Vagina (tissue), 2 donors: Measurements from ENCODE around the gene ADGRG7. TPM values are rescaled to one million over a fixed set of nuclear protein-coding genes. Genes with fewer than 3 reads are reported as not detected.

Source experiments
- DNase-seq, 2 donors: peaks; one replicate each; pipeline ENCODE4 v3.0.0-alpha.2; 2017; ENCODE audit errors: extremely low spot score in 2 of 2
- H3K27ac ChIP-seq: fragments of 200-600 bp; sonication (generic); one replicate; pipeline ENCODE4 v1.5.1; 2019
- H3K27me3 ChIP-seq: fragments of 200-600 bp; sonication (generic); one replicate; pipeline ENCODE4 v1.5.1; 2019
- H3K36me3 ChIP-seq, 2 donors: fragments of 200-600 bp; sonication (generic); one replicate each; pipeline ENCODE4 v1.5.1; 2017 to 2019
- H3K4me1 ChIP-seq: fragments of 200-600 bp; sonication (generic); one replicate; pipeline ENCODE4 v1.5.1; 2019
- H3K4me3 ChIP-seq, 2 donors: fragments of 200-600 bp; sonication (generic); 1 replicate in 1 of 2; 2 replicates in 1 of 2; pipeline ENCODE4 v1.5.1; 2016 to 2019
- H3K9me3 ChIP-seq: fragments of 200-600 bp; sonication (generic); one replicate; pipeline ENCODE4 v1.5.1; 2019
- POLR2A ChIP-seq, 2 donors: fragments of 450-650 bp; IDR thresholded peaks; one replicate each; pipeline ENCODE4 v1.6.1; 2017; ENCODE audit warnings: antibody characterized with exemption in 2 of 2, mild to moderate bottlenecking in 2 of 2, moderate library complexity in 2 of 2
- POLR2AphosphoS5 ChIP-seq, 2 donors: sonication (generic); formaldehyde crosslinking; IDR thresholded peaks; one replicate each; pipeline ENCODE4 v1.9.0; 2017; ENCODE audit warnings: antibody characterized with exemption in 2 of 2, mild to moderate bottlenecking in 2 of 2, low read depth in 1 of 2; ENCODE audit not compliant: insufficient read depth in 1 of 2
- intact Hi-C: fragments of 100-400 bp; cut with DNase I; formaldehyde crosslinking; loops from one replicate; pipeline ENCODE4 v1.15.1; 2023
- small RNA-seq: library from RNA; depleted of rRNA; stranded (forward); fragments of <200 nt; gene quantifications from one replicate; pipeline ENCODE3, GENCODE V24; 2016
- total RNA-seq: library from RNA; depleted of rRNA; stranded (reverse); fragments of >200 nt; gene quantifications from one replicate; pipeline ENCODE4 v1.2.3, GENCODE V29; 2016
- TF ChIP-seq, protein P1 (sequence below), 3 experiments: fragments of 450-650 bp in 2 of 3; fragments of 200-600 bp in 1 of 3; sonication (generic) in 1 of 3; IDR thresholded peaks; one replicate each; pipeline ENCODE4 v1.5.1; 2017 to 2019; ENCODE audit warnings: antibody characterized with exemption in 3 of 3, mild to moderate bottlenecking in 2 of 3, moderate library complexity in 2 of 3

ADGRG7 gene
- total RNA-seq, 1 donor from 2014 or later: not detected

DNA sequence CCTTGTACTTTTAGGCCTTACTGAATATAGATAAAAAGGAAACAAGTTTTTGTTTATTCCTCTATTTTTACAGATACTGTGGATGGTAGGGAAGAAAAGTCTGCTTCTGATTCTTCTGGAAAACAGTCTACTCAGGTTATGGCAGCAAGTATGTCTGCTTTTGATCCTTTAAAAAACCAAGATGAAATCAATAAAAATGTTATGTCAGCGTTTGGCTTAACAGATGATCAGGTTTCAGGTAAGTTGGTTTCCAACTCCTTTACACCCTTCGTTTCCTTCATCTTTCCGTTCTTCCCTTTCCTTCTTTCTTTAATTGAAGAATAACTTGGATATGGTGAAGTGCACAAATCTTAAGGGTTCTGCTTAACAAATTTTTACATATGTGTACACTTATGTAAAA lies 123.0 kb downstream of the ADGRG7 start:
- Histone ChIP-seq H3K4me1 (no peaks in the 10 kb centered on the region), H3K27ac (no peak overlapping the region), H3K36me3 (peaks cover 0 to 28% of the 10 kb centered on the region in 2 donors), H3K9me3 (no peaks in the 10 kb centered on the region), H3K4me3 (no peak overlapping the region), H3K27me3 (no peaks in the 10 kb centered on the region)
- DNase-seq: no peak
- TF ChIP-seq POLR2AphosphoS5 (IDR thresholded peaks at IDR 0.05; ENCODE audit: insufficient read depth in 1 of 2, low read depth in 1 of 2): no peak
- no peak for TF ChIP-seq POLR2A (IDR thresholded peaks at IDR 0.05)
- TF ChIP-seq, protein P1, sequence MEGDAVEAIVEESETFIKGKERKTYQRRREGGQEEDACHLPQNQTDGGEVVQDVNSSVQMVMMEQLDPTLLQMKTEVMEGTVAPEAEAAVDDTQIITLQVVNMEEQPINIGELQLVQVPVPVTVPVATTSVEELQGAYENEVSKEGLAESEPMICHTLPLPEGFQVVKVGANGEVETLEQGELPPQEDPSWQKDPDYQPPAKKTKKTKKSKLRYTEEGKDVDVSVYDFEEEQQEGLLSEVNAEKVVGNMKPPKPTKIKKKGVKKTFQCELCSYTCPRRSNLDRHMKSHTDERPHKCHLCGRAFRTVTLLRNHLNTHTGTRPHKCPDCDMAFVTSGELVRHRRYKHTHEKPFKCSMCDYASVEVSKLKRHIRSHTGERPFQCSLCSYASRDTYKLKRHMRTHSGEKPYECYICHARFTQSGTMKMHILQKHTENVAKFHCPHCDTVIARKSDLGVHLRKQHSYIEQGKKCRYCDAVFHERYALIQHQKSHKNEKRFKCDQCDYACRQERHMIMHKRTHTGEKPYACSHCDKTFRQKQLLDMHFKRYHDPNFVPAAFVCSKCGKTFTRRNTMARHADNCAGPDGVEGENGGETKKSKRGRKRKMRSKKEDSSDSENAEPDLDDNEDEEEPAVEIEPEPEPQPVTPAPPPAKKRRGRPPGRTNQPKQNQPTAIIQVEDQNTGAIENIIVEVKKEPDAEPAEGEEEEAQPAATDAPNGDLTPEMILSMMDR (IDR thresholded peaks at IDR 0.05): no peak
- intact Hi-C loops: no loop called here

DNA sequence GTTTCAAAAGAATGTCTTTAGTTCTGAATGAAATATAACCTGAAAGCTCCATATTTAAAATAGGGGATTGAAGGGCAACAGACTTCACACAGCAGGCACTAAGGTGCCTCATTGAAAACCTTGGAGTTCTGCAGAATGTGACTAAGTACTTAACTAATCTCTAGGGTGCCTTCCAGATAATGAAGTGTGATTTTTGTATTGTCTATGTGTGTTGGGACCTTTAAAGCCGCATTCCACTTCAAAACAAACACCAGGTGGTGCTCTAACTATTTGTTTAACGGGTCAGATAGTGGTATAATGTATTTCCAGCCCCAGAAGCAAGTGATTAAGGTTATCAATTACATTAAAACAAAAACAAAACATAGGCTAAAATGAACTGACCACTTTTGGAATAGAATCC lies 127.9 kb downstream of the ADGRG7 start:
- no peak for TF ChIP-seq POLR2AphosphoS5 (IDR thresholded peaks at IDR 0.05; ENCODE audit: insufficient read depth in 1 of 2, low read depth in 1 of 2)
- Histone ChIP-seq H3K36me3 (peaks cover 0 to 43% of the 10 kb centered on the region in 2 donors), H3K27me3 (no peaks in the 10 kb centered on the region), H3K27ac (no peak overlapping the region), H3K4me3 (no peak overlapping the region), H3K4me1 (no peaks in the 10 kb centered on the region), H3K9me3 (no peaks in the 10 kb centered on the region)
- intact Hi-C loops: no loop called here
- no peak for DNase-seq

DNA sequence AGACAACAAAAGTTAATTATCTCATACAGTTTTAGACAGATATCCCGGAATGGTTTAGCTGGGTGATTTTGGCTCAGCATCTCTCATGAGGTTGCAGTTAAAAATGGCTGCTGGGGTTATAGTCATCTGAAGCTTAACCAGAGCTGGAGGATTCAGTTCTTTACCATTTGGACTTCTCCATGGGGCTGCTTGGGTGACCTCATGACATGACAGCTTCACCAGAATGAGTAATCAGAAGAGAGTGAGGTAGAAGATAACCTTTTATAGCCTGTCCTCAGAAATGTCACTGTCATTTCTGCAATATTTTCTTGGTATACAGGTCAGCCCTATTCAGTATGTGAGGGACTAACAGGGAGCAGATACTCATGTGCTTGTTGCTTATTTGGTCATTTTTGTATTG lies 130.8 kb downstream of the ADGRG7 start:
- no peak overlapping the region for H3K4me3 ChIP-seq
- peaks cover 0 to 46% of the 10 kb centered on the region in 2 donors for H3K36me3 ChIP-seq
- DNase-seq: no peak
- H3K27ac ChIP-seq: no peak overlapping the region
- TF ChIP-seq, protein P1 (IDR thresholded peaks at IDR 0.05): no peak
- TF ChIP-seq POLR2AphosphoS5 (IDR thresholded peaks at IDR 0.05; ENCODE audit: insufficient read depth in 1 of 2, low read depth in 1 of 2) (no peak), POLR2A (IDR thresholded peaks at IDR 0.05) (no peak)
- H3K4me1 ChIP-seq: no peaks in the 10 kb centered on the region
- intact Hi-C loops: no loop called here
- H3K9me3 ChIP-seq: no peaks in the 10 kb centered on the region
- no peaks in the 10 kb centered on the region for H3K27me3 ChIP-seq

DNA sequence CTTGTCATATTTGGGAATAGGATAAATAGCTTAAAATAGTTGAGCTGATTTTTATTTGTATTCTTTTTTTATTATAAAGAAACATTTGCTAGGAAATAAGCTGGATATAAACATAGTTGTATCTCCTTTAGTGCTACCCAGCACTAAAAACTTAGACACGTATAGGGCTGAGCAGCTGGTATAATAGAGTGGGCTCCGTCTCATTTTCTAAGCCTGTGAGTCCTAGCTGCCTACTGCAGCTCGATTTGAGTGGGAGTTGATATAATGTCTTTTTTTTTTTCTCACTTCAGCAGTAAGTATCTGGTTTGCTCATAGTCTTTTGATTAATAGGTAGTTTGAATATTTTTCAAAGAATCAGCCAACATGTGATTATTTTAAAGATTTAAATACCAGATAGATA lies 134.1 kb downstream of the ADGRG7 start:
- intact Hi-C loops: no loop called here
- Histone ChIP-seq H3K36me3 (peaks cover 0 to 57% of the 10 kb centered on the region in 2 donors), H3K9me3 (no peaks in the 10 kb centered on the region)

DNA sequence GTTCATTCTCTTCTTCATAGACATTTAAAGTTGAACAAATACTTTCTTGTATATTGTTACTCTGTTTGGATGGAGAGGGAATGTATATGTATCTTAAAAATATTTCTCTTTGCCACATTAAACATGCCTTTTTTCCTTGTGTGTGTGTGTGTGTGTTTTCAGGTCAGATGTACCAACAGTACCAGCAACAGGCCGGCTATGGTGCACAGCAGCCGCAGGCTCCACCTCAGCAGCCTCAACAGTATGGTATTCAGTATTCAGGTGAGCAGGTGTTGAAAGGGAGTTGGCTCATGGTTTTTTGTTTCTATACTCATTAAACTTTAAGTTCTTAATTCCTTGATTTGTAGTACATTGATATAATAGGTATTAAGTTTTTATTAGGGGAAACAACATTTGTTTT lies 135.3 kb downstream of the ADGRG7 start:
- peaks cover 0 to 54% of the 10 kb centered on the region in 2 donors for H3K36me3 ChIP-seq
- H3K27ac ChIP-seq: no peak overlapping the region
- no peaks in the 10 kb centered on the region for H3K27me3 ChIP-seq
- TF ChIP-seq, protein P1 (IDR thresholded peaks at IDR 0.05): no peak
- H3K4me3 ChIP-seq: no peak overlapping the region
- no peaks in the 10 kb centered on the region for H3K4me1 ChIP-seq
- no peak for DNase-seq
- no peaks in the 10 kb centered on the region for H3K9me3 ChIP-seq
- intact Hi-C loops: no loop called here

More for the DNA sequence above, 134.1 kb downstream of the ADGRG7 start:
- no peaks in the 10 kb centered on the region for H3K4me1 ChIP-seq
- H3K27ac ChIP-seq: no peak overlapping the region
- no peak for DNase-seq
- H3K27me3 ChIP-seq: no peaks in the 10 kb centered on the region
- TF ChIP-seq, protein P1 (IDR thresholded peaks at IDR 0.05): no peak
- no peak for TF ChIP-seq POLR2AphosphoS5 (IDR thresholded peaks at IDR 0.05; ENCODE audit: insufficient read depth in 1 of 2, low read depth in 1 of 2)
- TF ChIP-seq POLR2A (IDR thresholded peaks at IDR 0.05): no peak
- no peak overlapping the region for H3K4me3 ChIP-seq

Small RNA genes lying within 50 kb of the gene (small RNA-seq; reads per million reads assigned to genes)
- not detected for gene RF00322

Other genes starting within 250 kb of the ADGRG7 start
- gene TOMM70, start 208.5 kb upstream of the ADGRG7 start, total RNA-seq: 26.8 TPM
- gene LNP1, start 208.1 kb upstream of the ADGRG7 start, total RNA-seq: 4.4 TPM
- 46.4 TPM for gene TMEM45A, start 117.0 kb upstream of the ADGRG7 start, total RNA-seq
- gene TFG, start 99.9 kb downstream of the ADGRG7 start, total RNA-seq: 64.3 TPM